HG02642 (cell line): ENCODE results near the gene SSX1.
"Not testable (repeated sequence)": the region's sequence is repeated elsewhere in the genome, so short reads cannot be mapped to it uniquely, and the experiment has no call there.

Experiments
- ATAC-seq: cut with Tn5 transposase; IDR thresholded peaks from one replicate; pipeline ENCODE4 v1.9.1; 2021; ENCODE audit warnings: mild to moderate bottlenecking; ENCODE audit not compliant: unreplicated experiment, poor library complexity

Gene SSX1

DNA sequence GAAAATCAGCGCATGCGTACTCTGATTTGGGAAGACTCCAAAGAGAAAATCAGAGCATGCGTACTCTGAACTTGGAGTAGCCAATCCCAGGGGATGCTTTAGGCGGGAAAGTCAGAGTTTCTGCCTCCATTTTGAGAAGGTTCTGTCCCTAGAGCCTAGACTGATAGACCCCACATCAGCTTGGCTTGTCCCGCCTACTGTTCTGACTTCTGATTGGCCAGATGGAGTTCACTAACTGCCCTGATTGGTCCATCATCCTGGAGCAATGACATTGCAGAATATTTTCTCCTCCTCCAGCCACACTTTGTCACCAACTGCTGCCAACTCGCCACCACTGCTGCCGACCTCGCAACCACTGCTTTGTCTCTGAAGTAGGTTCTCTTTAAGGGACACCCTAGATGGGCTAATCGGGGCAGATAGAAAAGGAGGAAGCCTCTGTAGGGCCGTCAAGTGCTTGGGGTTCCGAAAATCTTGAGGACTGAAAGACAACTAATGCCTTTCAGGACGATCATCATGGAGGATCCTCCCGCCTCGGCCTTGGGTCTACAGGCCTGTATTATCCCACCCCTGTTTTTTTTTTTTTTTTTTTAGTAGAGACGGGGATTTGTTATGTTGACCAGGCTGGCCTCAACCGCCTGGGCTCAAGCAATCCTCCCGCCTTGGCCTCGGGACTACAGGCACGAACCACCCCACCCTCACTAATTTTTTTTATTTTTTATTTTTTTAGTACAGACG, at the start of gene SSX1:
TSS of gene SSX1 (plus strand) at position 331 of the 735 bp plus-strand sequence. CDS start 1,850 bp downstream, outside the sequence.
- not testable (repeated sequence) for ATAC-seq

DNA sequence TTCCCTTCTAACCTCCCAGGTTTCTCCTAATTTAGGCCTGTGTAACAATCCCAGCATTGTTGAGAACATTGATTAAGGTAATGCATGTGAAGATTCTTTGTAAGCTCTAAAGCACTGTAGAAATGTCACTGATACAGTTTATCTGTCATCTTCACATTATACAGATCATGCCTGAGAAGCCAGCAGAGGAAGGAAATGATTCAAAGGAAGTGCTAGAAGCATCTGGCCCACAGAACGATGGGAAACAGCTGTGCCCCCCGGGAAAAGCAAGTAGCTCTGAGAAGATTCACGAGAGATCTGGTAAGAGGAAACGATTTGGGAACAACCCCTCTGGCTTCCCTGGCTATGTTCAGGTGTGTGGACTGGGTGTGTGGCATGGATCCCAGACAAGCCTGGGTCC, 40.9 kb upstream of the SSX1 start:
- not testable (repeated sequence) for ATAC-seq

GRCh38 chrX:48224196-48224595, 31.0 kb upstream of the SSX1 start:
- not testable (repeated sequence) for ATAC-seq

GRCh38 chrX:48252945-48253344, 2.2 kb upstream of the SSX1 start:
- ATAC-seq = not testable (repeated sequence)

DNA sequence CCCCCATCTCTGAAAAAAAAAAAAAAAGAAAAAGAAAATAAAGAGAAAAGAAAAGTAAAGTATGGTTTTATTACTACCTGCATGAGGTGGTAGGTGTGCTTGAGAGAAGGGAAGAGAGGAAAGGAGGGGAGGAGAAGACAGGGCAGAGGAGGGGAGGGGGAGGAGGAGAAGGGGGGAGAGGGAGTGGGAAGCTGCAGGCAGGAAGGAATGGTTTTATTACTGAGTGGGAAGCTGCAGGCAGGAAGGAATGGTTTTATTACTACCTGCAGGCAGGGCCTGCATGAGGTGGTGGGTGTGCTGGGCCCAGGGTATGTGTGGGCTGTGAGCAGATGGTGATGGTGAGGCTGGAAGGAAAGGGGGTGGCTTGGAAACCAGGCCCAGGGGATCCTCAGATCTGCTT, 19.2 kb downstream of the SSX1 start:
- not testable (repeated sequence) for ATAC-seq

- ATAC-seq = no peak
Measured at GRCh38 chrX:48278958-48279357, 23.8 kb downstream of the SSX1 start.

GRCh38 chrX:48280729-48281128, 25.5 kb downstream of the SSX1 start:
- ATAC-seq = not testable (repeated sequence)

DNA sequence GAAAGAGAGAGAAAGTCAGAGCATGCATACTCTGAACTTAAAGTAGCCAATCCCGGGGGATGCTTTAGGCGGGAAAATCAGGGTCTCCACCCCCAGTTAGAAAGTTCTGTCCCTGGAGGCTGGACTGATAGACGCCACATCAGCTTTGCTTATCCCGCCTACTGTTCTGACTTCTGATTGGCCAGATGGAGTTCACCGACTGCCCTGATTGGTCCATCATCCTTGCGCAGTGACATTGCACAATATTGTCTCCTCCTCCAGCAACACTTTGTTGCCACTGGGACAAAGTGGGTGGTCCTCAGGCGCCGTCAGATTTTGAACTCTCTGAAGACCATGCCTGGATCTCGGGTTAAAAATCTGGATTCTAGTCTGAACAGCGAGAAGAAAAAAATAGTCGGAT, 51.0 kb downstream of the SSX1 start:
- ATAC-seq = no peak

DNA sequence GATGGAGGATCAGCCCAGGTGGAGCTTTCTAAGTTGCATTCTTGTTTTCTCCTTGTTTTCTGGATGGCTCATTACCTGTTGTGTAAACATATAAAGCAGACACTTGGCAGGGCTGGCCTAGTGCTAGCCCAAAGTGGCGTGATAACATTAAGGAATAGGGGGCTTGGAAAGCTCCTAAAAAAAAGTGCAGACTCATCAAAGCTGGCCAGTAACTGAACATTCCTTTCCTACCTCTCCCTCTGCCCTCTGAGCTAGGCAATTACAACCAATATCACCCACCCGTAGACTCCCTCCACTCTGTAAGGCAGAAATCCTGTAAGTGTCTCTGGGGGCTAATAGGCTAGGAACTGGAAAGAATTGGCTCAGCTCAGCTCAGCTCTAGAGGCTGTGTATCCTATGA, 58.8 kb downstream of the SSX1 start:
- not testable (repeated sequence) for ATAC-seq
